Measurements from ENCODE around the gene ACADSB. TPM values are rescaled to one million over a fixed set of nuclear protein-coding genes. Genes with fewer than 3 reads are reported as not detected.

ACADSB gene
- total and polyA plus RNA-seq, 10 of the 15 experiments (the other 5 are each of a cell fraction or from before 2014, with no cell fraction given), result 10.8 to 24.0 (median 15.0) TPM

DNA sequence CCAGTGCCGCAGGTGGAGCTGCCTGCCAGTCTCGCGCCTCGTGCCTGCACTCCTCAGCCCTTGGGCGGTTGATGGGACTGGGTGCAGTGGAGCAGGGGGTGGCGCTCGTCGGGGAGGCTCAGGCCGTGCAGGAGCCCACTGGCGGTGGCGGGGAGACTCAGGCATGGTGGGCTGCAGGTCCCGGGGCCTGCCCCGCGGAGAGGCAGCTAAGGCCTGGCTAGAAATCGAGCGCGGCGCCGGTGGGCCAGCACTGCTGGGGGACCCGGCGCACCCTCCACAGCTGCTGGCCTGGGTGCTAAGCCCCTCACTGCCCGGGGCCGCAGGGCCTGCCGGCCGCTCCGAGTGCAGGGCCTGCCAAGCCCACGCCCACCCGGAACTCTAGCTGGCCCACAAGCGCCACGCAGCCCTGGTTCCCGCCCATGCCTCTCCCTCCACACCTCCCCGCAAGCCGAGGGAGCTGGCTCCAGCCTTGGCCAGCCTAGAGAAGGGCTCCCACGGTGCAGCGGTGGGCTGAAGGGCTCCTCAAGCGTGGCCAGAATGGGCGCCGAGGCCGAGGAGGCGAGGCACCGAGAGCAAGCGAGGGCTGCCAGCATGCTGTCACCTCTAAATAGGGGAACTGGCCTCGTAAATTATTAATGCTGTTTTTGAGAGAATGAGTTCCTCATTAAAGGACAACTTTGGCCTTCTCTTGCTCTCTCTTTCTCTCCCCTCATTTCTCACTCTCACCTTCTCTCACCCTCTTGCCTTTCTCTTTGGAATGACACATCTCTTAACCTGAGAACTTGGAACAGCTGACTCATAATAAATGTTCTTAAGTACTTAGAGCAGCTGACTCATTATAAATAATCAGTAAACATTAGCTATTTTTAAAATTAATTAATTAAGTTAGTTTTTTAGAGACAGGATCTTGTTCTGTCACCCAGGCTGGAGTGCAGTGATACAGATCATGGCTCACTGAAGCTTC, 4.9 kb downstream of the ACADSB start:
- SMC1A ChIA-PET (ENCODE audit: uncharacterized antibody, unreplicated experiment), result interaction anchor here (0.7 to 1.2 kb wide), 2 partner anchors 12 to 19 kb away, joined by 3 read pairs; no protein-coding TSS in a partner anchor
- no peaks in the 10 kb centered on the region for H4K20me1 ChIP-seq (ENCODE audit: control insufficient read depth, insufficient read depth)
- no peak overlapping the region for H3K9ac ChIP-seq (ENCODE audit: control insufficient read depth, insufficient read depth, low read length)
- CTCF ChIA-PET, result interaction anchor here (0.8 to 1.8 kb wide), 4 partner anchors 8 to 120 kb away, joined by 3 to 10 read pairs (median 4); no protein-coding TSS in a partner anchor
- RAD21 ChIA-PET (ENCODE audit: unreplicated experiment), result no interaction called here
- intact Hi-C loops (cut with micrococcal nuclease; ENCODE audit: unreplicated experiment) (no loop called here), in situ Hi-C loops (cut with MboI) (no loop called here)
- DNase-seq (ENCODE audit: low read depth, low spot score) (no peak), FAIRE-seq (no peak), ATAC-seq (no peak)
- H3K9me3 ChIP-seq (replicated peaks; ENCODE audit: control insufficient read depth, insufficient read depth, low read length), result no peaks in the 10 kb centered on the region; the same call in 2 of the 3 replicates
- WGBS (ENCODE audit: insufficient coverage, insufficient replicate concordance, low lambda C conversion rate, missing lambda C conversion rate), result 92% methylated on average over 33 of the region's 43 CpGs
- no peaks in the 10 kb centered on the region for H3K36me3 ChIP-seq (ENCODE audit: control insufficient read depth in 2 of 2, insufficient read depth in 2 of 2, low read length in 1 of 2)
- H3K4me1 ChIP-seq (ENCODE audit: control insufficient read depth, insufficient read depth, low read length), result no peaks in the 10 kb centered on the region
- no TSS peak for BruUV-seq (replicated peaks)
- no peaks in the 10 kb centered on the region for H3K27me3 ChIP-seq (replicated peaks in 1 of 2; ENCODE audit: control insufficient read depth in 2 of 2, insufficient read depth in 2 of 2, low read length in 1 of 2)
- H2AFZ ChIP-seq (ENCODE audit: control insufficient read depth, low read depth, low read length), result no peak overlapping the region
- POLR2A ChIA-PET, result no interaction called here
- no peak for TF ChIP-seq HDAC6 (IDR thresholded peaks at IDR 0.05; ENCODE audit: unreplicated experiment)
- TF ChIP-seq MYB (IDR thresholded peaks at IDR 0.05; ENCODE audit: borderline replicate concordance, low read depth, low read length), result no peak
- TF ChIP-seq NR2C2 (IDR thresholded peaks at IDR 0.05; ENCODE audit: borderline replicate concordance, control insufficient read depth, insufficient read length, low read depth), result no peak
- no peak for TF ChIP-seq RELA (IDR thresholded peaks at IDR 0.05; ENCODE audit: borderline replicate concordance, partially characterized antibody)
- TF ChIP-seq, protein P1, sequence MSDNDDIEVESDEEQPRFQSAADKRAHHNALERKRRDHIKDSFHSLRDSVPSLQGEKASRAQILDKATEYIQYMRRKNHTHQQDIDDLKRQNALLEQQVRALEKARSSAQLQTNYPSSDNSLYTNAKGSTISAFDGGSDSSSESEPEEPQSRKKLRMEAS (IDR thresholded peaks at IDR 0.05; ENCODE audit: low read depth, low read length), result no peak
- TF ChIP-seq, protein P2, sequence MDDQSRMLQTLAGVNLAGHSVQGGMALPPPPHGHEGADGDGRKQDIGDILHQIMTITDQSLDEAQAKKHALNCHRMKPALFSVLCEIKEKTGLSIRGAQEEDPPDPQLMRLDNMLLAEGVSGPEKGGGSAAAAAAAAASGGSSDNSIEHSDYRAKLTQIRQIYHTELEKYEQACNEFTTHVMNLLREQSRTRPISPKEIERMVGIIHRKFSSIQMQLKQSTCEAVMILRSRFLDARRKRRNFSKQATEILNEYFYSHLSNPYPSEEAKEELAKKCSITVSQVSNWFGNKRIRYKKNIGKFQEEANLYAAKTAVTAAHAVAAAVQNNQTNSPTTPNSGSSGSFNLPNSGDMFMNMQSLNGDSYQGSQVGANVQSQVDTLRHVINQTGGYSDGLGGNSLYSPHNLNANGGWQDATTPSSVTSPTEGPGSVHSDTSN (IDR thresholded peaks at IDR 0.05; ENCODE audit: insufficient replicate concordance, low read depth, low read length), result no peak
- TF ChIP-seq SREBF2 (IDR thresholded peaks at IDR 0.05; ENCODE audit: low read length), result no peak
- TF ChIP-seq ZZZ3 (IDR thresholded peaks at IDR 0.05; ENCODE audit: control insufficient read depth, insufficient read length, low read depth), result no peak
- TF ChIP-seq TCF7 (IDR thresholded peaks at IDR 0.05; ENCODE audit: borderline replicate concordance), result no peak
- TF ChIP-seq MEF2B (IDR thresholded peaks at IDR 0.05; ENCODE audit: partially characterized antibody, poor library complexity, severe bottlenecking), result no peak
- TF ChIP-seq, protein P3, sequence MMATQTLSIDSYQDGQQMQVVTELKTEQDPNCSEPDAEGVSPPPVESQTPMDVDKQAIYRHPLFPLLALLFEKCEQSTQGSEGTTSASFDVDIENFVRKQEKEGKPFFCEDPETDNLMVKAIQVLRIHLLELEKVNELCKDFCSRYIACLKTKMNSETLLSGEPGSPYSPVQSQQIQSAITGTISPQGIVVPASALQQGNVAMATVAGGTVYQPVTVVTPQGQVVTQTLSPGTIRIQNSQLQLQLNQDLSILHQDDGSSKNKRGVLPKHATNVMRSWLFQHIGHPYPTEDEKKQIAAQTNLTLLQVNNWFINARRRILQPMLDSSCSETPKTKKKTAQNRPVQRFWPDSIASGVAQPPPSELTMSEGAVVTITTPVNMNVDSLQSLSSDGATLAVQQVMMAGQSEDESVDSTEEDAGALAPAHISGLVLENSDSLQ (IDR thresholded peaks at IDR 0.05), result no peak
- TF ChIP-seq SP1 (IDR thresholded peaks at IDR 0.05; ENCODE audit: low read depth, low read length), result no peak
- TF ChIP-seq, protein P4, sequence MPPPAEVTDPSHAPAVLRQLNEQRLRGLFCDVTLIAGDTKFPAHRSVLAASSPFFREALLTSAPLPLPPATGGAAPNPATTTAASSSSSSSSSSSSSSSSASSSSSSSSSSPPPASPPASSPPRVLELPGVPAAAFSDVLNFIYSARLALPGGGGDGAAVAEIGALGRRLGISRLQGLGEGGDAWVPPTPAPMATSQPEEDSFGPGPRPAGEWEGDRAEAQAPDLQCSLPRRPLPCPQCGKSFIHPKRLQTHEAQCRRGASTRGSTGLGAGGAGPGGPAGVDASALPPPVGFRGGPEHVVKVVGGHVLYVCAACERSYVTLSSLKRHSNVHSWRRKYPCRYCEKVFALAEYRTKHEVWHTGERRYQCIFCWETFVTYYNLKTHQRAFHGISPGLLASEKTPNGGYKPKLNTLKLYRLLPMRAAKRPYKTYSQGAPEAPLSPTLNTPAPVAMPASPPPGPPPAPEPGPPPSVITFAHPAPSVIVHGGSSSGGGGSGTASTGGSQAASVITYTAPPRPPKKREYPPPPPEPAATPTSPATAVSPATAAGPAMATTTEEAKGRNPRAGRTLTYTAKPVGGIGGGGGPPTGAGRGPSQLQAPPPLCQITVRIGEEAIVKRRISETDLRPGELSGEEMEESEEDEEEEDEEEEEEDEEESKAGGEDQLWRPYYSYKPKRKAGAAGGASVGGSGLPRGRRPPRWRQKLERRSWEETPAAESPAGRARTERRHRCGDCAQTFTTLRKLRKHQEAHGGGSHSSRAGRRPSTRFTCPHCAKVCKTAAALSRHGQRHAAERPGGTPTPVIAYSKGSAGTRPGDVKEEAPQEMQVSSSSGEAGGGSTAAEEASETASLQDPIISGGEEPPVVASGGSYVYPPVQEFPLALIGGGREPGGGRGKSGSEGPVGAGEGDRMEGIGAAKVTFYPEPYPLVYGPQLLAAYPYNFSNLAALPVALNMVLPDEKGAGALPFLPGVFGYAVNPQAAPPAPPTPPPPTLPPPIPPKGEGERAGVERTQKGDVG (CRISPR knock-in tag; IDR thresholded peaks at IDR 0.05), result no peak
- no peak for TF ChIP-seq YBX1 (IDR thresholded peaks at IDR 0.05)
- no peak overlapping the region for H3K4me3 ChIP-seq
- no peak overlapping the region for H3K27ac ChIP-seq (ENCODE audit: control insufficient read depth, insufficient read depth)
- no peak overlapping the region for H3K4me2 ChIP-seq (ENCODE audit: control insufficient read depth, insufficient read depth)
- H3K79me2 ChIP-seq (ENCODE audit: control insufficient read depth, insufficient read depth, low read length), result peaks cover 4% of the 10 kb centered on the region
